A673 (cell line): Measurements from ENCODE around the gene SCAMP3.

Experiments used
- CTCF ChIP-seq: fragments of 300-800, 200-600 bp; sonication (generic); conservative IDR thresholded peaks from 2 replicates; pipeline ENCODE4 v1.5.1; 2017; ENCODE audit warnings: low read depth, mild to moderate bottlenecking, antibody characterized with exemption, low read length, moderate library complexity, mixed read lengths
- EZH2 ChIP-seq: fragments of 200-600 bp; sonication (generic); IDR thresholded peaks from 2 replicates; pipeline ENCODE4 v1.6.1; 2017; ENCODE audit warnings: borderline replicate concordance, low read depth, mild to moderate bottlenecking, mixed read lengths, antibody characterized with exemption, low read length; ENCODE audit not compliant: poor library complexity, severe bottlenecking

DNA sequence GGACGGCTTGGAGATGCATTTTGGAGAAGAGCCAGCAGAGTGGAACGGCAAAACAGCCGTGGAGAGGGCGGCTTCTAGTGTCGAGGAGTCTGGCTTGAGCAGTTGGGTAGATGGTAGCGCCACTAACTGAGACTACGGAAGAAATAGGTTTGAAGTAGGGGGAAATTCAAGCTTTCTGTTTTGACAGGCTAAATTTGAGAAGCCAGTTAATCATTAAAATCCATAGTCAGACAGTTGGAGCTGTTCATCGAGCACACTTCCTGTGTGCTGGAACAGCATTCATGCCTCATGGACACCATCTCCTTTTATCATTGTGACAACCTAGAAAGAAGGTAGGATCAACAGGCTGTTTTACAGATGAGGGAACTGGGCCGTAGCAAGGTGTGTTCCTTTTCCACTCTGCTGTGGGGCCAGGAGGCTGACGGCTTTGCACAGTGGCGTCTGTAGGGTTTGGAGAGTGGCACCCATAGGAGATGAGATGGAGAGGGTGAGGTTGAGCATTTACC lies 42.5 kb upstream of the SCAMP3 start:
- no peak for TF ChIP-seq EZH2
- no peak for TF ChIP-seq CTCF
